ENCODE data around the gene BRI3.

- no peak for TF ChIP-seq ETS1 (conservative IDR thresholded peaks at IDR 0.05; ENCODE audit: control insufficient read depth, low read depth, low read length)
- TF ChIP-seq GATA2 (CRISPR knock-in tag; IDR thresholded peaks at IDR 0.05): no peak
- no peak for TF ChIP-seq ZSCAN32 (CRISPR knock-in tag; IDR thresholded peaks at IDR 0.05)
- TF ChIP-seq, protein P1, sequence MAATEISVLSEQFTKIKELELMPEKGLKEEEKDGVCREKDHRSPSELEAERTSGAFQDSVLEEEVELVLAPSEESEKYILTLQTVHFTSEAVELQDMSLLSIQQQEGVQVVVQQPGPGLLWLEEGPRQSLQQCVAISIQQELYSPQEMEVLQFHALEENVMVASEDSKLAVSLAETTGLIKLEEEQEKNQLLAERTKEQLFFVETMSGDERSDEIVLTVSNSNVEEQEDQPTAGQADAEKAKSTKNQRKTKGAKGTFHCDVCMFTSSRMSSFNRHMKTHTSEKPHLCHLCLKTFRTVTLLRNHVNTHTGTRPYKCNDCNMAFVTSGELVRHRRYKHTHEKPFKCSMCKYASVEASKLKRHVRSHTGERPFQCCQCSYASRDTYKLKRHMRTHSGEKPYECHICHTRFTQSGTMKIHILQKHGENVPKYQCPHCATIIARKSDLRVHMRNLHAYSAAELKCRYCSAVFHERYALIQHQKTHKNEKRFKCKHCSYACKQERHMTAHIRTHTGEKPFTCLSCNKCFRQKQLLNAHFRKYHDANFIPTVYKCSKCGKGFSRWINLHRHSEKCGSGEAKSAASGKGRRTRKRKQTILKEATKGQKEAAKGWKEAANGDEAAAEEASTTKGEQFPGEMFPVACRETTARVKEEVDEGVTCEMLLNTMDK (IDR thresholded peaks at IDR 0.05; ENCODE audit: borderline replicate concordance, insufficient read depth, low read depth, low read length, poor library complexity, severe bottlenecking): no peak
- no peak for TF ChIP-seq RAD21 (CRISPR knock-in tag; conservative IDR thresholded peaks at IDR 0.05 in 1 of 2, IDR thresholded peaks at IDR 0.05 in 1 of 2)
- TF ChIP-seq ZFX (CRISPR knock-in tag; IDR thresholded peaks at IDR 0.05): no peak
- TF ChIP-seq CTCF (IDR thresholded peaks at IDR 0.05 in 2 of 3, conservative IDR thresholded peaks at IDR 0.05 in 1 of 3; ENCODE audit: insufficient read depth in 2 of 3, low read depth in 1 of 3, low read length in 3 of 3): no peak
- TF ChIP-seq, protein P2, sequence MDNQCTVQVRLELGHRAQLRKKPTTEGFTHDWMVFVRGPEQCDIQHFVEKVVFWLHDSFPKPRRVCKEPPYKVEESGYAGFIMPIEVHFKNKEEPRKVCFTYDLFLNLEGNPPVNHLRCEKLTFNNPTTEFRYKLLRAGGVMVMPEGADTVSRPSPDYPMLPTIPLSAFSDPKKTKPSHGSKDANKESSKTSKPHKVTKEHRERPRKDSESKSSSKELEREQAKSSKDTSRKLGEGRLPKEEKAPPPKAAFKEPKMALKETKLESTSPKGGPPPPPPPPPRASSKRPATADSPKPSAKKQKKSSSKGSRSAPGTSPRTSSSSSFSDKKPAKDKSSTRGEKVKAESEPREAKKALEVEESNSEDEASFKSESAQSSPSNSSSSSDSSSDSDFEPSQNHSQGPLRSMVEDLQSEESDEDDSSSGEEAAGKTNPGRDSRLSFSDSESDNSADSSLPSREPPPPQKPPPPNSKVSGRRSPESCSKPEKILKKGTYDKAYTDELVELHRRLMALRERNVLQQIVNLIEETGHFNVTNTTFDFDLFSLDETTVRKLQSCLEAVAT (IDR thresholded peaks at IDR 0.05): no peak
- no peak for TF ChIP-seq SP1 (CRISPR knock-in tag; IDR thresholded peaks at IDR 0.05)
- no peak for TF ChIP-seq ZNF384 (IDR thresholded peaks at IDR 0.05; ENCODE audit: low read depth, low read length)
- no peak for TF ChIP-seq TARDBP (IDR thresholded peaks at IDR 0.05)
- TF ChIP-seq ZNF347 (CRISPR knock-in tag; IDR thresholded peaks at IDR 0.05; ENCODE audit: low read depth): no peak
- TF ChIP-seq ELK1 (CRISPR knock-in tag; IDR thresholded peaks at IDR 0.05): no peak
Measured at GRCh38 chr7:98242934-98243333, 38.6 kb upstream of the BRI3 start.
